Immature natural killer cell (primary cell): Measurements from ENCODE around the gene CEP57L1. TPM values are rescaled to one million over a fixed set of nuclear protein-coding genes. Genes with fewer than 3 reads are reported as not detected.
"Not testable (repeated sequence)": the region's sequence is repeated elsewhere in the genome, so short reads cannot be mapped to it uniquely, and the experiment has no call there.

Experiments used
- DNase-seq, 3 donors: peaks; one replicate each; pipeline ENCODE4 v3.0.0; 2022; ENCODE audit warnings: mixed read lengths in 1 of 3
- H3K27ac Mint-ChIP-seq, 6 donors: one replicate each; pipeline ENCODE4 v1.8.0; 2020; ENCODE audit warnings: mixed read lengths in 6 of 6, mild to moderate bottlenecking in 5 of 6, inconsistent platforms in 4 of 6, moderate library complexity in 3 of 6
- H3K27me3 Mint-ChIP-seq, 3 donors: one replicate each; pipeline ENCODE4 v1.8.0; 2020 to 2021; ENCODE audit warnings: low read depth in 3 of 3, mild to moderate bottlenecking in 3 of 3, mixed read lengths in 3 of 3, moderate library complexity in 3 of 3, inconsistent platforms in 1 of 3
- H3K36me3 Mint-ChIP-seq, 3 donors: one replicate each; pipeline ENCODE4 v1.8.0; 2020; ENCODE audit warnings: mixed read lengths in 3 of 3, inconsistent platforms in 2 of 3, mild to moderate bottlenecking in 2 of 3
- H3K4me1 Mint-ChIP-seq, 2 donors: one replicate each; pipeline ENCODE4 v1.8.0; 2020; ENCODE audit warnings: inconsistent platforms in 2 of 2, mild to moderate bottlenecking in 2 of 2, mixed read lengths in 2 of 2, moderate library complexity in 1 of 2
- H3K4me3 Mint-ChIP-seq, 5 donors: one replicate each; pipeline ENCODE4 v1.8.0; 2020; ENCODE audit warnings: mild to moderate bottlenecking in 5 of 5, mixed read lengths in 5 of 5, inconsistent platforms in 3 of 5, moderate library complexity in 3 of 5
- H3K9me3 Mint-ChIP-seq, 6 donors: one replicate each; pipeline ENCODE4 v1.8.0; 2020; ENCODE audit warnings: mild to moderate bottlenecking in 6 of 6, mixed read lengths in 6 of 6, inconsistent platforms in 4 of 6, moderate library complexity in 3 of 6
- polyA plus RNA-seq, 3 donors: library from polyadenylated mRNA; unstranded; fragments of 300-500 nt; fragmentation: Illumina TruSeq; gene quantifications; one replicate each; pipeline ENCODE4 v1.2.3, GENCODE V29; 2021

CEP57L1 gene
- polyA plus RNA-seq, 3 donors from 2014 or later: 2.9 to 7.5 (median 6.9) TPM

- Mint-ChIP-seq H3K27ac (no peak overlapping the region), H3K36me3 (peaks cover 0 to 10% (median 4%) of the 10 kb centered on the region in 3 donors), H3K27me3 (no peaks in the 10 kb centered on the region), H3K9me3 (no peaks in the 10 kb centered on the region), H3K4me1 (no peaks in the 10 kb centered on the region), H3K4me3 (no peak overlapping the region)
- no peak for DNase-seq
Observed at GRCh38 chr6:109102762-109103161, 7.5 kb downstream of the CEP57L1 start.

GRCh38 chr6:109103942-109104341 lies 8.6 kb downstream of the CEP57L1 start:
- no peaks in the 10 kb centered on the region for H3K9me3 Mint-ChIP-seq
- H3K4me3 Mint-ChIP-seq: no peak overlapping the region
- H3K4me1 Mint-ChIP-seq: no peaks in the 10 kb centered on the region
- no peak for DNase-seq
- no peaks in the 10 kb centered on the region for H3K27me3 Mint-ChIP-seq
- H3K27ac Mint-ChIP-seq: no peak overlapping the region
- peaks cover 0 to 10% (median 4%) of the 10 kb centered on the region in 3 donors for H3K36me3 Mint-ChIP-seq

- DNase-seq: no peak
- no peak overlapping the region for H3K4me3 Mint-ChIP-seq
- no peaks in the 10 kb centered on the region for H3K4me1 Mint-ChIP-seq
- no peak overlapping the region for H3K27ac Mint-ChIP-seq
- H3K27me3 Mint-ChIP-seq: no peaks in the 10 kb centered on the region
- peaks cover 0 to 7% (median 4%) of the 10 kb centered on the region in 3 donors for H3K36me3 Mint-ChIP-seq
- no peaks in the 10 kb centered on the region for H3K9me3 Mint-ChIP-seq
Observed at GRCh38 chr6:109104512-109104911, 9.2 kb downstream of the CEP57L1 start.

- H3K27ac Mint-ChIP-seq: no peak overlapping the region
- no peaks in the 10 kb centered on the region for H3K9me3 Mint-ChIP-seq
- no peak overlapping the region for H3K4me3 Mint-ChIP-seq
- H3K36me3 Mint-ChIP-seq: peaks cover 0 to 15% (median 13%) of the 10 kb centered on the region in 3 donors
- H3K27me3 Mint-ChIP-seq: no peaks in the 10 kb centered on the region
- H3K4me1 Mint-ChIP-seq: no peaks in the 10 kb centered on the region
- no peak for DNase-seq
Observed at GRCh38 chr6:109105681-109106080, 10.4 kb downstream of the CEP57L1 start.

- not testable (repeated sequence) for H3K4me3 Mint-ChIP-seq, H3K9me3 Mint-ChIP-seq, H3K4me1 Mint-ChIP-seq, H3K27ac Mint-ChIP-seq, H3K27me3 Mint-ChIP-seq, DNase-seq
- peaks cover 0 to 17% (median 9%) of the 10 kb centered on the region in 3 donors for H3K36me3 Mint-ChIP-seq
Observed at GRCh38 chr6:109109663-109110062, 14.4 kb downstream of the CEP57L1 start.

GRCh38 chr6:109112663-109113062 lies 17.4 kb downstream of the CEP57L1 start:
- H3K4me3 Mint-ChIP-seq, H3K27ac Mint-ChIP-seq: not testable (repeated sequence)
- peaks cover 0 to 17% (median 9%) of the 10 kb centered on the region in 3 donors for H3K36me3 Mint-ChIP-seq

GRCh38 chr6:109117346-109118035 lies 22.2 kb downstream of the CEP57L1 start:
- Mint-ChIP-seq H3K27me3 (peaks cover 0 to 2% (median 0%) of the 10 kb centered on the region in 3 donors), H3K4me3 (no peak overlapping the region), H3K27ac (no peak overlapping the region), H3K9me3 (no peaks in the 10 kb centered on the region), H3K4me1 (peaks cover 12 to 17% of the 10 kb centered on the region in 2 donors), H3K36me3 (no peaks in the 10 kb centered on the region)
- no peak for DNase-seq

More at GRCh38 chr6:109112663-109113062, 17.4 kb downstream of the CEP57L1 start:
- DNase-seq, H3K27me3 Mint-ChIP-seq, H3K9me3 Mint-ChIP-seq, H3K4me1 Mint-ChIP-seq: not testable (repeated sequence)

GRCh38 chr6:109118337-109118736 lies 23.0 kb downstream of the CEP57L1 start:
- H3K27me3 Mint-ChIP-seq: no peaks in the 10 kb centered on the region
- no peak overlapping the region for H3K27ac Mint-ChIP-seq
- H3K4me1 Mint-ChIP-seq: peaks cover 12 to 17% of the 10 kb centered on the region in 2 donors

GRCh38 chr6:109118871-109119354 lies 23.6 kb downstream of the CEP57L1 start:
- no peak for DNase-seq

More at GRCh38 chr6:109118337-109118736, 23.0 kb downstream of the CEP57L1 start:
- Mint-ChIP-seq H3K36me3 (no peaks in the 10 kb centered on the region), H3K4me3 (no peak overlapping the region), H3K9me3 (no peaks in the 10 kb centered on the region)
- no peak for DNase-seq

GRCh38 chr6:109121411-109121810 lies 26.1 kb downstream of the CEP57L1 start:
- no peak overlapping the region for H3K27ac Mint-ChIP-seq
- H3K27me3 Mint-ChIP-seq: no peaks in the 10 kb centered on the region
- no peaks in the 10 kb centered on the region for H3K36me3 Mint-ChIP-seq
- DNase-seq: no peak
- peaks cover 12 to 17% of the 10 kb centered on the region in 2 donors for H3K4me1 Mint-ChIP-seq
- no peak overlapping the region for H3K4me3 Mint-ChIP-seq
- no peaks in the 10 kb centered on the region for H3K9me3 Mint-ChIP-seq

More at GRCh38 chr6:109118871-109119354, 23.6 kb downstream of the CEP57L1 start:
- Mint-ChIP-seq H3K27me3 (no peaks in the 10 kb centered on the region), H3K4me3 (no peak overlapping the region), H3K9me3 (no peaks in the 10 kb centered on the region), H3K36me3 (no peaks in the 10 kb centered on the region), H3K27ac (peak overlapping the region in 1 of 6 donors; percentile 60), H3K4me1 (peaks cover 12 to 17% of the 10 kb centered on the region in 2 donors)

- no peak for DNase-seq
- Mint-ChIP-seq H3K27ac (no peak overlapping the region), H3K4me1 (peaks cover 12 to 17% of the 10 kb centered on the region in 2 donors), H3K36me3 (peaks cover 0 to 4% (median 0%) of the 10 kb centered on the region in 3 donors), H3K4me3 (no peak overlapping the region), H3K9me3 (no peaks in the 10 kb centered on the region), H3K27me3 (no peaks in the 10 kb centered on the region)
Observed at GRCh38 chr6:109124219-109124618, 28.9 kb downstream of the CEP57L1 start.

GRCh38 chr6:109125504-109125903 lies 30.2 kb downstream of the CEP57L1 start:
- no peak overlapping the region for H3K4me3 Mint-ChIP-seq
- H3K36me3 Mint-ChIP-seq: peaks cover 0 to 7% (median 4%) of the 10 kb centered on the region in 3 donors
- H3K27ac Mint-ChIP-seq: no peak overlapping the region
- H3K9me3 Mint-ChIP-seq: no peaks in the 10 kb centered on the region
- H3K4me1 Mint-ChIP-seq: peaks cover 5 to 11% of the 10 kb centered on the region in 2 donors
- DNase-seq: no peak
- no peaks in the 10 kb centered on the region for H3K27me3 Mint-ChIP-seq

GRCh38 chr6:109130065-109130464 lies 34.8 kb downstream of the CEP57L1 start:
- Mint-ChIP-seq H3K9me3 (peaks cover 0 to 1% (median 0%) of the 10 kb centered on the region in 6 donors), H3K27me3 (no peaks in the 10 kb centered on the region), H3K36me3 (peaks cover 9 to 19% (median 12%) of the 10 kb centered on the region in 3 donors), H3K4me3 (no peak overlapping the region), H3K4me1 (no peaks in the 10 kb centered on the region), H3K27ac (no peak overlapping the region)
- no peak for DNase-seq

GRCh38 chr6:109135600-109135999 lies 40.3 kb downstream of the CEP57L1 start:
- not testable (repeated sequence) for H3K27ac Mint-ChIP-seq, H3K27me3 Mint-ChIP-seq, H3K9me3 Mint-ChIP-seq, DNase-seq, H3K4me3 Mint-ChIP-seq, H3K4me1 Mint-ChIP-seq
- peaks cover 8 to 12% (median 9%) of the 10 kb centered on the region in 3 donors for H3K36me3 Mint-ChIP-seq
